Measurements from ENCODE around the gene CNTN6. TPM values are rescaled to one million over a fixed set of nuclear protein-coding genes. Genes with fewer than 3 reads are reported as not detected.

CNTN6 gene
- total and polyA plus RNA-seq, 2 donors (not counting 1 experiment from before 2014, with no cell fraction given): not detected

- Mint-ChIP-seq H3K27ac (no peak overlapping the region), H3K9me3 (ENCODE audit: insufficient read depth) (no peaks in the 10 kb centered on the region), H3K4me1 (no peaks in the 10 kb centered on the region), H3K4me3 (no peak overlapping the region), H3K27me3 (no peaks in the 10 kb centered on the region)
- no peak for TF ChIP-seq EZH2 (IDR thresholded peaks at IDR 0.05; ENCODE audit: borderline replicate concordance, insufficient read depth, low read depth, low read length, poor library complexity, severe bottlenecking)
- no peak for TF ChIP-seq CTCF (IDR thresholded peaks at IDR 0.05)
- no peak overlapping the region for H3K4me3 ChIP-seq (ENCODE audit: control extremely low read depth in 1 of 5, extremely low read depth in 1 of 5, insufficient read depth in 1 of 5, low read depth in 2 of 5, low read length in 4 of 5)
- 100% methylated on average over 1 of the region's 3 CpGs for WGBS (ENCODE audit: insufficient coverage)
- POLR2A ChIA-PET: no interaction called here
- no peak overlapping the region for H2AFZ ChIP-seq (ENCODE audit: insufficient read depth, low read depth, low read length, poor library complexity, severe bottlenecking)
- no peak overlapping the region for H3K4me2 ChIP-seq (replicated peaks; ENCODE audit: low read depth, low read length, poor library complexity, severe bottlenecking)
- no peaks in the 10 kb centered on the region for H3K27me3 ChIP-seq (replicated peaks in 1 of 4; ENCODE audit: control extremely low read depth in 1 of 4, control insufficient read depth in 3 of 4, insufficient read depth in 4 of 4, low read length in 3 of 4)
- intact Hi-C loops (cut with micrococcal nuclease): no loop called here
- DNase-seq (no peak), ATAC-seq (ENCODE audit: low read depth) (no peak)
- no peak overlapping the region for H3K27ac ChIP-seq (ENCODE audit: low read length in 2 of 2)
- no peaks in the 10 kb centered on the region for H3K4me1 ChIP-seq (ENCODE audit: control insufficient read depth in 2 of 2, insufficient read depth in 2 of 2, low read length in 2 of 2)
- H3K9me3 ChIP-seq (ENCODE audit: control extremely low read depth in 1 of 3, control insufficient read depth in 2 of 3, insufficient read depth in 1 of 3, low read length in 2 of 3): peaks cover 0 to 2% (median 0%) of the 10 kb centered on the region in 3 donors
- CTCF ChIA-PET: no interaction called here
- no peak overlapping the region for H3K9ac ChIP-seq (ENCODE audit: low read length)
- no peaks in the 10 kb centered on the region for H3K36me3 ChIP-seq (replicated peaks in 1 of 2; ENCODE audit: control extremely low read depth in 1 of 2, control insufficient read depth in 1 of 2, extremely low read depth in 1 of 2, insufficient read depth in 2 of 2, low read length in 1 of 2)
- H4K20me1 ChIP-seq (ENCODE audit: control insufficient read depth, insufficient read depth, low read length, poor library complexity, severe bottlenecking): no peaks in the 10 kb centered on the region
- H3K79me2 ChIP-seq (ENCODE audit: control insufficient read depth, insufficient read depth, low read length): no peaks in the 10 kb centered on the region
These were observed 263.3 kb downstream of the CNTN6 start for GRCh38 chr3:1356101-1356500.

GRCh38 chr3:1365528-1365927 lies 272.7 kb downstream of the CNTN6 start:
- no peak for ATAC-seq (ENCODE audit: low read depth)
- DNase-seq: no peak
- Mint-ChIP-seq H3K27me3 (no peaks in the 10 kb centered on the region), H3K27ac (no peak overlapping the region), H3K9me3 (ENCODE audit: insufficient read depth) (peaks cover 2% of the 10 kb centered on the region), H3K4me1 (no peaks in the 10 kb centered on the region), H3K4me3 (no peak overlapping the region)
- no peaks in the 10 kb centered on the region for H3K27me3 ChIP-seq (replicated peaks in 1 of 4; ENCODE audit: control extremely low read depth in 1 of 4, control insufficient read depth in 3 of 4, insufficient read depth in 4 of 4, low read length in 3 of 4)
- no peak for TF ChIP-seq CTCF (IDR thresholded peaks at IDR 0.05)
- no peak for TF ChIP-seq EZH2 (IDR thresholded peaks at IDR 0.05; ENCODE audit: borderline replicate concordance, insufficient read depth, low read depth, low read length, poor library complexity, severe bottlenecking)
- POLR2A ChIA-PET: no interaction called here
- H3K9ac ChIP-seq (ENCODE audit: low read length): no peak overlapping the region
- no peaks in the 10 kb centered on the region for H4K20me1 ChIP-seq (ENCODE audit: control insufficient read depth, insufficient read depth, low read length, poor library complexity, severe bottlenecking)
- no peaks in the 10 kb centered on the region for H3K4me1 ChIP-seq (ENCODE audit: control insufficient read depth in 2 of 2, insufficient read depth in 2 of 2, low read length in 2 of 2)
- no peak overlapping the region for H3K4me3 ChIP-seq (ENCODE audit: control extremely low read depth in 1 of 5, extremely low read depth in 1 of 5, insufficient read depth in 1 of 5, low read depth in 2 of 5, low read length in 4 of 5)
- H3K9me3 ChIP-seq (ENCODE audit: control extremely low read depth in 1 of 3, control insufficient read depth in 2 of 3, insufficient read depth in 1 of 3, low read length in 2 of 3): no peaks in the 10 kb centered on the region
- no peak overlapping the region for H3K27ac ChIP-seq (ENCODE audit: low read length in 2 of 2)
- no peaks in the 10 kb centered on the region for H3K36me3 ChIP-seq (replicated peaks in 1 of 2; ENCODE audit: control extremely low read depth in 1 of 2, control insufficient read depth in 1 of 2, extremely low read depth in 1 of 2, insufficient read depth in 2 of 2, low read length in 1 of 2)
- no peak overlapping the region for H2AFZ ChIP-seq (ENCODE audit: insufficient read depth, low read depth, low read length, poor library complexity, severe bottlenecking)
- no peak overlapping the region for H3K4me2 ChIP-seq (replicated peaks; ENCODE audit: low read depth, low read length, poor library complexity, severe bottlenecking)
- no CpG with 5 or more reads among the region's 2 CpGs for WGBS (ENCODE audit: insufficient coverage)
- CTCF ChIA-PET: no interaction called here
- H3K79me2 ChIP-seq (ENCODE audit: control insufficient read depth, insufficient read depth, low read length): no peaks in the 10 kb centered on the region
- intact Hi-C loops (cut with micrococcal nuclease): no loop called here
